MM.1S (cell line): ENCODE results near the gene MYRIP.

ENCODE experiments used
- DNase-seq: peaks from one replicate; pipeline ENCODE4 v3.0.0-alpha.2; 2015
- H2AFZ ChIP-seq: fragments of 300-600 bp; sonication (generic); 2 replicates; pipeline ENCODE4 v1.6.0; 2016; ENCODE audit warnings: antibody characterized with exemption, low read length
- H3F3A ChIP-seq: fragments of 300-600 bp; sonication (generic); 2 replicates; pipeline ENCODE4 v1.6.1; 2016; ENCODE audit warnings: mild to moderate bottlenecking, antibody characterized with exemption, low read length, moderate library complexity, mixed read lengths; ENCODE audit not compliant: insufficient read depth
- H3K27ac ChIP-seq: fragments of 300-600 bp; sonication (generic); 2 replicates; pipeline ENCODE4 v1.5.1; 2016; ENCODE audit warnings: mild to moderate bottlenecking, low read length
- H3K27me3 ChIP-seq: fragments of 300-600 bp; sonication (generic); replicated peaks from 2 replicates; pipeline ENCODE4 v1.6.0; 2016; ENCODE audit warnings: low read length; ENCODE audit not compliant: insufficient read depth
- H3K36me3 ChIP-seq: fragments of 300-600 bp; sonication (generic); replicated peaks from 2 replicates; pipeline ENCODE4 v1.6.1; 2016; ENCODE audit warnings: mild to moderate bottlenecking, low read length, mixed read lengths; ENCODE audit not compliant: insufficient read depth
- H3K4me1 ChIP-seq: fragments of 300-600 bp; sonication (generic); 2 replicates; pipeline ENCODE4 v1.6.1; 2016; ENCODE audit warnings: low read length, mixed read lengths
- H3K4me2 ChIP-seq: fragments of 300-600 bp; sonication (generic); 2 replicates; pipeline ENCODE4 v1.6.0; 2016; ENCODE audit warnings: low read depth, low read length
- H3K4me3 ChIP-seq: fragments of 300-600 bp; sonication (generic); 2 replicates; pipeline ENCODE4 v1.5.1; 2016; ENCODE audit warnings: low read length, mixed read lengths
- H3K79me2 ChIP-seq: fragments of 300-600 bp; sonication (generic); 2 replicates; pipeline ENCODE4 v1.6.1; 2016; ENCODE audit warnings: mixed run types, low read length, mixed read lengths
- H3K9ac ChIP-seq: fragments of 300-600 bp; sonication (generic); 2 replicates; pipeline ENCODE4 v1.6.1; 2016; ENCODE audit warnings: low read length, mixed read lengths
- H3K9me2 ChIP-seq: fragments of 300-600 bp; sonication (generic); replicated peaks from 2 replicates; pipeline ENCODE4 v1.6.1; 2016; ENCODE audit warnings: mild to moderate bottlenecking, low read length, mixed read lengths; ENCODE audit not compliant: insufficient read depth
- H3K9me3 ChIP-seq: fragments of 300-600 bp; sonication (generic); replicated peaks from 2 replicates; pipeline ENCODE4 v1.6.1; 2016; ENCODE audit warnings: mild to moderate bottlenecking, low read length, mixed read lengths; ENCODE audit not compliant: insufficient read depth
- H4K20me1 ChIP-seq: fragments of 300-600 bp; sonication (generic); 2 replicates; pipeline ENCODE4 v1.6.1; 2016; ENCODE audit warnings: mild to moderate bottlenecking, low read length, moderate library complexity, mixed read lengths; ENCODE audit not compliant: insufficient read depth
- CTCF ChIP-seq: fragments of 300-600 bp; sonication (generic); IDR thresholded peaks from 2 replicates; pipeline ENCODE4 v1.5.1; 2016; ENCODE audit warnings: antibody characterized with exemption, low read length, mixed read lengths
- EZH2 ChIP-seq: fragments of 300-600 bp; sonication (generic); optimal IDR thresholded peaks from 2 replicates; pipeline ENCODE3; 2017; ENCODE audit warnings: low read depth, mild to moderate bottlenecking, antibody characterized with exemption, low read length, mixed read lengths
- EZH2phosphoT487 ChIP-seq: fragments of 300-600 bp; sonication (generic); IDR thresholded peaks from 2 replicates; pipeline ENCODE4 v1.6.1; 2018; ENCODE audit warnings: antibody characterized with exemption, low read length

MYRIP gene

GRCh38 chr3:39980781-39981180 lies 171.4 kb downstream of the MYRIP start:
- Histone ChIP-seq H3F3A (no peaks in the 10 kb centered on the region), H3K9me3 (no peaks in the 10 kb centered on the region), H2AFZ (no peak overlapping the region), H3K4me3 (no peak overlapping the region), H3K4me1 (peaks cover 17% of the 10 kb centered on the region), H3K4me2 (no peak overlapping the region), H3K9ac (no peak overlapping the region), H3K79me2 (no peaks in the 10 kb centered on the region), H3K27ac (no peak overlapping the region), H4K20me1 (no peaks in the 10 kb centered on the region), H3K36me3 (no peaks in the 10 kb centered on the region), H3K9me2 (no peaks in the 10 kb centered on the region), H3K27me3 (no peaks in the 10 kb centered on the region)
- TF ChIP-seq EZH2: no peak
- no peak for TF ChIP-seq CTCF
- no peak for TF ChIP-seq EZH2phosphoT487
- DNase-seq: no peak

- Histone ChIP-seq H4K20me1 (no peaks in the 10 kb centered on the region), H3K36me3 (no peaks in the 10 kb centered on the region), H3K27ac (no peak overlapping the region), H3K4me3 (no peak overlapping the region), H3K4me1 (peaks cover 17% of the 10 kb centered on the region), H3K27me3 (no peaks in the 10 kb centered on the region), H3K4me2 (no peak overlapping the region), H3K9me2 (no peaks in the 10 kb centered on the region), H3K79me2 (no peaks in the 10 kb centered on the region), H3K9ac (no peak overlapping the region), H3F3A (no peaks in the 10 kb centered on the region), H3K9me3 (no peaks in the 10 kb centered on the region), H2AFZ (no peak overlapping the region)
- DNase-seq: no peak
- TF ChIP-seq CTCF: no peak
- TF ChIP-seq EZH2phosphoT487: no peak
- no peak for TF ChIP-seq EZH2
Measured at GRCh38 chr3:39981547-39982184, 172.3 kb downstream of the MYRIP start.

- H3F3A ChIP-seq: no peaks in the 10 kb centered on the region
- peaks cover 17% of the 10 kb centered on the region for H3K4me1 ChIP-seq
- H4K20me1 ChIP-seq: no peaks in the 10 kb centered on the region
- TF ChIP-seq EZH2 (no peak), EZH2phosphoT487 (no peak), CTCF (no peak)
- no peaks in the 10 kb centered on the region for H3K9me3 ChIP-seq
- no peak for DNase-seq
- H3K4me2 ChIP-seq: no peak overlapping the region
- no peak overlapping the region for H3K4me3 ChIP-seq
- no peak overlapping the region for H2AFZ ChIP-seq
- no peaks in the 10 kb centered on the region for H3K9me2 ChIP-seq
- H3K27me3 ChIP-seq: no peaks in the 10 kb centered on the region
- H3K9ac ChIP-seq: no peak overlapping the region
- H3K36me3 ChIP-seq: no peaks in the 10 kb centered on the region
- H3K27ac ChIP-seq: no peak overlapping the region
- H3K79me2 ChIP-seq: no peaks in the 10 kb centered on the region
Measured at GRCh38 chr3:39982665-39983357, 173.4 kb downstream of the MYRIP start.
